GM12878 (cell line): ENCODE measurements around the gene MAD1L1. TPM values are rescaled to one million over a fixed set of nuclear protein-coding genes. Genes with fewer than 3 reads are reported as not detected.

ENCODE experiments used
- ATAC-seq: fragments of 200-7000 bp; cut with Tn5 transposase; 3 replicates; pipeline ENCODE4 v1.9.1; 2020; ENCODE audit warnings: mild to moderate bottlenecking, moderate library complexity
- BruUV-seq: library from RNA; stranded (reverse); fragments of 400-500 nt; replicated peaks from 2 replicates; lab custom pipeline; 2021; lab: Mats Ljungman, UMichigan
- CTCF ChIA-PET: fragments of 300-600 bp; sonication (Branson Sonifier 250); formaldehyde crosslinking; extraction: SDS; loops from one replicate; lab custom pipeline; 2021; ENCODE audit warnings: inconsistent platforms; lab: Yijun Ruan, JAX
- POLR2A ChIA-PET: fragments of 350-600 bp; formaldehyde crosslinking; extraction: SDS; loops from one replicate; lab custom pipeline; 2021; ENCODE audit warnings: inconsistent platforms; lab: Charles Lee
- RAD21 ChIA-PET: fragments of 300-600 bp; sonication (Branson Sonifier 250); formaldehyde crosslinking; loops from one replicate; lab custom pipeline; 2023; ENCODE audit warnings: antibody characterized with exemption; ENCODE audit not compliant: unreplicated experiment; lab: Charles Lee
- SMC1A ChIA-PET: fragments of 300-600 bp; sonication (Branson Sonifier 250); formaldehyde crosslinking; loops from one replicate; lab custom pipeline; 2023; ENCODE audit not compliant: unreplicated experiment, uncharacterized antibody; lab: Charles Lee
- DNase-seq: peaks from one replicate; pipeline ENCODE4 v3.0.0-alpha.2; 2011; ENCODE audit warnings: low read depth, low spot score
- FAIRE-seq: peaks from 3 replicates; lab custom pipeline; 2011; peaks lifted over from hg19 to GRCh38; lab: Jason Lieb, UNC
- H2AFZ ChIP-seq: 2 replicates; pipeline ENCODE4 v1.6.0; 2011; ENCODE audit warnings: low read depth, low read length, control low read depth; ENCODE audit not compliant: control insufficient read depth
- H3K27ac ChIP-seq: 2 replicates; pipeline ENCODE4 v1.5.1; 2011; ENCODE audit warnings: control low read depth; ENCODE audit not compliant: control insufficient read depth, insufficient read depth
- H3K27me3 ChIP-seq, 2 experiments: replicated peaks in 1 of 2; 2 replicates each; pipeline versions ENCODE4 v1.6.0 to v1.6.1; 2011; ENCODE audit warnings: low read length in 1 of 2; ENCODE audit not compliant: control insufficient read depth in 2 of 2, insufficient read depth in 2 of 2
- H3K36me3 ChIP-seq, 2 experiments: 2 replicates each; pipeline ENCODE4 v1.5.1; 2011; ENCODE audit warnings: low read length in 1 of 2; ENCODE audit not compliant: control insufficient read depth in 2 of 2, insufficient read depth in 2 of 2
- H3K4me1 ChIP-seq: 2 replicates; pipeline ENCODE4 v1.6.1; 2011; ENCODE audit warnings: mild to moderate bottlenecking, low read length, moderate library complexity, mixed read lengths; ENCODE audit not compliant: control insufficient read depth, insufficient read depth
- H3K4me2 ChIP-seq: 2 replicates; pipeline ENCODE4 v1.6.0; 2011; ENCODE audit warnings: control low read depth; ENCODE audit not compliant: control insufficient read depth, insufficient read depth
- H3K4me3 ChIP-seq: fragments of 200-600 bp; sonication (generic); 2 replicates; pipeline ENCODE4 v1.5.1; 2016
- H3K79me2 ChIP-seq: 2 replicates; pipeline ENCODE4 v1.6.0; 2011; ENCODE audit warnings: low read length; ENCODE audit not compliant: control insufficient read depth, insufficient read depth
- H3K9ac ChIP-seq: 2 replicates; pipeline ENCODE4 v1.8.0; 2011; ENCODE audit warnings: low read length, control low read depth, mixed read lengths; ENCODE audit not compliant: control insufficient read depth, insufficient read depth
- H3K9me3 ChIP-seq: replicated peaks from 3 replicates; pipeline ENCODE4 v1.5.1; 2011; ENCODE audit warnings: mild to moderate bottlenecking, low read length; ENCODE audit not compliant: control insufficient read depth, insufficient read depth
- H4K20me1 ChIP-seq: 2 replicates; pipeline ENCODE4 v1.6.0; 2011; ENCODE audit not compliant: control insufficient read depth, insufficient read depth
- BCLAF1 ChIP-seq: fragments of 450-650 bp; IDR thresholded peaks from 2 replicates; pipeline ENCODE4 v1.6.1; 2017; ENCODE audit warnings: antibody characterized with exemption, mild to moderate bottlenecking, moderate library complexity
- MEF2B ChIP-seq: fragments of 450-650 bp; IDR thresholded peaks from 2 replicates; pipeline ENCODE4 v1.6.1; 2018; ENCODE audit warnings: mild to moderate bottlenecking, moderate library complexity; ENCODE audit not compliant: partially characterized antibody, poor library complexity, severe bottlenecking
- MLLT1 ChIP-seq: fragments of 450-650 bp; IDR thresholded peaks from 2 replicates; pipeline ENCODE4 v1.6.1; 2016; ENCODE audit warnings: mild to moderate bottlenecking
- MTA3 ChIP-seq: IDR thresholded peaks from 2 replicates; pipeline ENCODE4 v1.6.1; 2012; ENCODE audit warnings: low read length, inconsistent platforms, borderline replicate concordance
- NFXL1 ChIP-seq: fragments of 450-650 bp; IDR thresholded peaks from 2 replicates; pipeline ENCODE4 v1.6.1; 2017; ENCODE audit warnings: antibody characterized with exemption, mild to moderate bottlenecking, borderline replicate concordance
- PKNOX1 ChIP-seq: fragments of 450-650 bp; IDR thresholded peaks from 2 replicates; pipeline ENCODE4 v1.6.1; 2016; ENCODE audit warnings: mild to moderate bottlenecking
- SMARCA5 ChIP-seq: fragments of 450-650 bp; IDR thresholded peaks from 2 replicates; pipeline ENCODE4 v1.6.1; 2017; ENCODE audit warnings: mild to moderate bottlenecking
- TBL1XR1 ChIP-seq: IDR thresholded peaks from 2 replicates; pipeline ENCODE4 v1.6.1; 2012; ENCODE audit warnings: low read depth, low read length, improper control_type of control experiment
- ZBTB11 ChIP-seq: fragments of 450-650 bp; formaldehyde crosslinking; IDR thresholded peaks from 2 replicates; pipeline ENCODE4 v1.5.0; 2022; ENCODE audit warnings: mild to moderate bottlenecking, missing genetic modification characterization
- WGBS: methylation state at CpG from one replicate; pipeline ENCODE4 v1.1.6; 2016; ENCODE audit warnings: low lambda C conversion rate; ENCODE audit not compliant: insufficient replicate concordance, insufficient coverage; ENCODE audit errors: missing lambda C conversion rate; 5-methylcytosine and 5-hydroxymethylcytosine counted together
- in situ Hi-C: fragments of 300-500 bp; cut with MboI; formaldehyde crosslinking; loops from 9 replicates; pipeline ENCODE4 v1.14.3; 2018; ENCODE audit warnings: mixed read lengths
- intact Hi-C: fragments of 100-400 bp; cut with micrococcal nuclease; formaldehyde crosslinking; loops from one replicate; pipeline ENCODE4 v1.14.2; 2022; ENCODE audit not compliant: unreplicated experiment
- polyA plus RNA-seq, 11 experiments: library from polyadenylated mRNA; depleted of rRNA in 4 of 11; unstranded in 6 of 11; stranded (reverse) in 5 of 11; fragments of >200 nt; fragmentation: Nextera tagmentation in 4 of 11; fragmentation: Illumina TruSeq in 1 of 11; extraction: Ambion mirVana in 4 of 11; extraction: Trizol in 1 of 11; gene quantifications; 1 replicate in 1 of 11; 2 replicates in 10 of 11; pipeline versions ENCODE4 v1.2.1 to v1.2.3, GENCODE V29; 2011 to 2016; ENCODE audit warnings: inconsistent platforms in 2 of 11, missing spikeins in 2 of 11, low read depth in 1 of 11
- total RNA-seq, 4 experiments: library from RNA; depleted of rRNA in 3 of 4; stranded (reverse); fragments of >200 nt in 3 of 4; fragmentation: Illumina TruSeq in 1 of 4; extraction: Trizol in 1 of 4; gene quantifications; 2 replicates each; pipeline versions ENCODE4 v1.2.1 to v1.2.3, GENCODE V29; 2013 to 2021

Gene MAD1L1
- total and polyA plus RNA-seq, 10 of the 15 experiments (the other 5 are each of a cell fraction or from before 2014, with no cell fraction given) = 2.2 to 76.8 (median 38.3) TPM

GRCh38 chr7:1873857-1874589, 358.7 kb downstream of the MAD1L1 start:
- TF ChIP-seq NFXL1 = no peak
- TF ChIP-seq PKNOX1 = no peak
- no peak for TF ChIP-seq ZBTB11 (CRISPR knock-in tag)
- TF ChIP-seq BCLAF1 = no peak
- TF ChIP-seq TBL1XR1 = no peak
- TF ChIP-seq MTA3 = no peak
- no peak for TF ChIP-seq MEF2B
- TF ChIP-seq SMARCA5 = no peak
- TF ChIP-seq MLLT1 = no peak
- TF ChIP-seq, all 136 proteins: peak for 0
- DNase-seq (no peak), ATAC-seq (no peak), FAIRE-seq (no peak)
- Histone ChIP-seq H3K4me3 (no peak overlapping the region), H3K4me2 (no peak overlapping the region), H3K9ac (no peak overlapping the region), H4K20me1 (no peaks in the 10 kb centered on the region), H3K27me3 (no peaks in the 10 kb centered on the region), H2AFZ (no peak overlapping the region), H3K27ac (no peak overlapping the region), H3K4me1 (no peaks in the 10 kb centered on the region), H3K36me3 (peaks cover 0 to 9% of the 10 kb centered on the region in 2 experiments; a peak in 2 of 4 replicates), H3K9me3 (no peaks in the 10 kb centered on the region; the same call in 1 of the 3 replicates), H3K79me2 (no peaks in the 10 kb centered on the region)
- ChIA-PET POLR2A (no interaction called here), RAD21 (no interaction called here), SMC1A (no interaction called here), CTCF (no interaction called here)
- in situ Hi-C loops = no loop called here
- intact Hi-C loops = no loop called here
- BruUV-seq = no TSS peak
- WGBS = 96% methylated on average over 38 of the region's 38 CpGs
